GM12878 (cell line): ENCODE data around the gene DISP2. TPM values are rescaled to one million over a fixed set of nuclear protein-coding genes. Genes with fewer than 3 reads are reported as not detected.

Source experiments
- ATAC-seq: fragments of 200-7000 bp; cut with Tn5 transposase; 3 replicates; pipeline ENCODE4 v1.9.1; 2020; ENCODE audit warnings: mild to moderate bottlenecking, moderate library complexity
- BruUV-seq: library from RNA; stranded (reverse); fragments of 400-500 nt; replicated peaks from 2 replicates; lab custom pipeline; 2021; lab: Mats Ljungman, UMichigan
- CTCF ChIA-PET: fragments of 300-600 bp; sonication (Branson Sonifier 250); formaldehyde crosslinking; extraction: SDS; loops from one replicate; lab custom pipeline; 2021; ENCODE audit warnings: inconsistent platforms; lab: Yijun Ruan, JAX
- POLR2A ChIA-PET: fragments of 350-600 bp; formaldehyde crosslinking; extraction: SDS; loops from one replicate; lab custom pipeline; 2021; ENCODE audit warnings: inconsistent platforms; lab: Charles Lee
- RAD21 ChIA-PET: fragments of 300-600 bp; sonication (Branson Sonifier 250); formaldehyde crosslinking; loops from one replicate; lab custom pipeline; 2023; ENCODE audit warnings: antibody characterized with exemption; ENCODE audit not compliant: unreplicated experiment; lab: Charles Lee
- SMC1A ChIA-PET: fragments of 300-600 bp; sonication (Branson Sonifier 250); formaldehyde crosslinking; loops from one replicate; lab custom pipeline; 2023; ENCODE audit not compliant: unreplicated experiment, uncharacterized antibody; lab: Charles Lee
- DNase-seq: peaks from one replicate; pipeline ENCODE4 v3.0.0-alpha.2; 2011; ENCODE audit warnings: low read depth, low spot score
- FAIRE-seq: peaks from 3 replicates; lab custom pipeline; 2011; peaks lifted over from hg19 to GRCh38; lab: Jason Lieb, UNC
- H2AFZ ChIP-seq: 2 replicates; pipeline ENCODE4 v1.6.0; 2011; ENCODE audit warnings: low read depth, low read length, control low read depth; ENCODE audit not compliant: control insufficient read depth
- H3K27ac ChIP-seq: 2 replicates; pipeline ENCODE4 v1.5.1; 2011; ENCODE audit warnings: control low read depth; ENCODE audit not compliant: control insufficient read depth, insufficient read depth
- H3K27me3 ChIP-seq, 2 experiments: replicated peaks in 1 of 2; 2 replicates each; pipeline versions ENCODE4 v1.6.0 to v1.6.1; 2011; ENCODE audit warnings: low read length in 1 of 2; ENCODE audit not compliant: control insufficient read depth in 2 of 2, insufficient read depth in 2 of 2
- H3K36me3 ChIP-seq, 2 experiments: 2 replicates each; pipeline ENCODE4 v1.5.1; 2011; ENCODE audit warnings: low read length in 1 of 2; ENCODE audit not compliant: control insufficient read depth in 2 of 2, insufficient read depth in 2 of 2
- H3K4me1 ChIP-seq: 2 replicates; pipeline ENCODE4 v1.6.1; 2011; ENCODE audit warnings: mild to moderate bottlenecking, low read length, moderate library complexity, mixed read lengths; ENCODE audit not compliant: control insufficient read depth, insufficient read depth
- H3K4me2 ChIP-seq: 2 replicates; pipeline ENCODE4 v1.6.0; 2011; ENCODE audit warnings: control low read depth; ENCODE audit not compliant: control insufficient read depth, insufficient read depth
- H3K4me3 ChIP-seq: fragments of 200-600 bp; sonication (generic); 2 replicates; pipeline ENCODE4 v1.5.1; 2016
- H3K79me2 ChIP-seq: 2 replicates; pipeline ENCODE4 v1.6.0; 2011; ENCODE audit warnings: low read length; ENCODE audit not compliant: control insufficient read depth, insufficient read depth
- H3K9ac ChIP-seq: 2 replicates; pipeline ENCODE4 v1.8.0; 2011; ENCODE audit warnings: low read length, control low read depth, mixed read lengths; ENCODE audit not compliant: control insufficient read depth, insufficient read depth
- H3K9me3 ChIP-seq: replicated peaks from 3 replicates; pipeline ENCODE4 v1.5.1; 2011; ENCODE audit warnings: mild to moderate bottlenecking, low read length; ENCODE audit not compliant: control insufficient read depth, insufficient read depth
- H4K20me1 ChIP-seq: 2 replicates; pipeline ENCODE4 v1.6.0; 2011; ENCODE audit not compliant: control insufficient read depth, insufficient read depth
- ATF2 ChIP-seq: IDR thresholded peaks from 2 replicates; pipeline ENCODE4 v1.6.1; 2012; ENCODE audit warnings: low read length, inconsistent platforms
- ATF7 ChIP-seq: fragments of 450-650 bp; IDR thresholded peaks from 2 replicates; pipeline ENCODE4 v1.6.1; 2016; ENCODE audit warnings: low read depth, mild to moderate bottlenecking
- BACH1 ChIP-seq: fragments of 450-650 bp; IDR thresholded peaks from 2 replicates; pipeline ENCODE4 v1.6.1; 2017; ENCODE audit warnings: mild to moderate bottlenecking, borderline replicate concordance
- HDAC6 ChIP-seq: fragments of 200-600 bp; sonication (generic); IDR thresholded peaks from one replicate; pipeline ENCODE4 v1.8.0; 2017; ENCODE audit warnings: antibody characterized with exemption; ENCODE audit not compliant: unreplicated experiment
- HSF1 ChIP-seq: fragments of 150-350 bp; IDR thresholded peaks from 2 replicates; pipeline ENCODE4 v1.6.1; 2014; ENCODE audit warnings: mild to moderate bottlenecking, low read depth, low read length
- IRF4 ChIP-seq: IDR thresholded peaks from 2 replicates; pipeline ENCODE4 v1.6.1; 2011; ENCODE audit warnings: low read depth, low read length
- JUNB ChIP-seq: IDR thresholded peaks from 2 replicates; pipeline ENCODE4 v1.6.1; 2016; ENCODE audit warnings: antibody characterized with exemption, mild to moderate bottlenecking
- MYB ChIP-seq: fragments of 150-350 bp; IDR thresholded peaks from 2 replicates; pipeline ENCODE4 v1.6.1; 2014; ENCODE audit warnings: mild to moderate bottlenecking, low read depth, low read length, borderline replicate concordance
- NR2F1 ChIP-seq: fragments of 450-650 bp; conservative IDR thresholded peaks from 2 replicates; pipeline ENCODE4 v1.6.1; 2017; ENCODE audit warnings: mild to moderate bottlenecking
- PML ChIP-seq: IDR thresholded peaks from 2 replicates; pipeline ENCODE4 v1.6.1; 2012; ENCODE audit warnings: low read length, inconsistent platforms
- RAD51 ChIP-seq: fragments of 450-650 bp; IDR thresholded peaks from 2 replicates; pipeline ENCODE4 v1.6.1; 2016; ENCODE audit warnings: moderate library complexity, mild to moderate bottlenecking, inconsistent platforms
- SIX5 ChIP-seq: IDR thresholded peaks from 2 replicates; pipeline ENCODE4 v1.6.1; 2011; ENCODE audit warnings: mild to moderate bottlenecking, low read depth, low read length, moderate library complexity; ENCODE audit not compliant: severe bottlenecking
- SP1 ChIP-seq: IDR thresholded peaks from one replicate; pipeline ENCODE4 v1.6.1; 2011; ENCODE audit warnings: low read depth, low read length
- SPI1 ChIP-seq: IDR thresholded peaks from 2 replicates; pipeline ENCODE4 v1.6.1; 2011; ENCODE audit warnings: low read depth, mild to moderate bottlenecking, low read length, moderate library complexity, borderline replicate concordance; ENCODE audit not compliant: insufficient read depth
- SREBF2 ChIP-seq: IDR thresholded peaks from 2 replicates; pipeline ENCODE4 v1.6.1; 2012; ENCODE audit warnings: mild to moderate bottlenecking, low read length
- TCF12 ChIP-seq: IDR thresholded peaks from 2 replicates; pipeline ENCODE4 v1.6.1; 2011; ENCODE audit warnings: low read depth, mild to moderate bottlenecking, low read length
- ZNF592 ChIP-seq: fragments of 450-650 bp; IDR thresholded peaks from 2 replicates; pipeline ENCODE4 v1.6.1; 2017; ENCODE audit warnings: mild to moderate bottlenecking, moderate library complexity
- WGBS: methylation state at CpG from one replicate; pipeline ENCODE4 v1.1.6; 2016; ENCODE audit warnings: low lambda C conversion rate; ENCODE audit not compliant: insufficient replicate concordance, insufficient coverage; ENCODE audit errors: missing lambda C conversion rate; 5-methylcytosine and 5-hydroxymethylcytosine counted together
- in situ Hi-C: fragments of 300-500 bp; cut with MboI; formaldehyde crosslinking; loops from 9 replicates; pipeline ENCODE4 v1.14.3; 2018; ENCODE audit warnings: mixed read lengths
- intact Hi-C: fragments of 100-400 bp; cut with micrococcal nuclease; formaldehyde crosslinking; loops from one replicate; pipeline ENCODE4 v1.14.2; 2022; ENCODE audit not compliant: unreplicated experiment
- polyA plus RNA-seq, 11 experiments: library from polyadenylated mRNA; depleted of rRNA in 4 of 11; unstranded in 6 of 11; stranded (reverse) in 5 of 11; fragments of >200 nt; fragmentation: Nextera tagmentation in 4 of 11; fragmentation: Illumina TruSeq in 1 of 11; extraction: Ambion mirVana in 4 of 11; extraction: Trizol in 1 of 11; gene quantifications; 1 replicate in 1 of 11; 2 replicates in 10 of 11; pipeline versions ENCODE4 v1.2.1 to v1.2.3, GENCODE V29; 2011 to 2016; ENCODE audit warnings: inconsistent platforms in 2 of 11, missing spikeins in 2 of 11, low read depth in 1 of 11
- total RNA-seq, 4 experiments: library from RNA; depleted of rRNA in 3 of 4; stranded (reverse); fragments of >200 nt in 3 of 4; fragmentation: Illumina TruSeq in 1 of 4; extraction: Trizol in 1 of 4; gene quantifications; 2 replicates each; pipeline versions ENCODE4 v1.2.1 to v1.2.3, GENCODE V29; 2013 to 2021

DISP2 gene
- total and polyA plus RNA-seq, 10 of the 15 experiments (the other 5 are each of a cell fraction or from before 2014, with no cell fraction given): under 0.01 to 0.20 (median 0.12) TPM; not detected in 7

DNA sequence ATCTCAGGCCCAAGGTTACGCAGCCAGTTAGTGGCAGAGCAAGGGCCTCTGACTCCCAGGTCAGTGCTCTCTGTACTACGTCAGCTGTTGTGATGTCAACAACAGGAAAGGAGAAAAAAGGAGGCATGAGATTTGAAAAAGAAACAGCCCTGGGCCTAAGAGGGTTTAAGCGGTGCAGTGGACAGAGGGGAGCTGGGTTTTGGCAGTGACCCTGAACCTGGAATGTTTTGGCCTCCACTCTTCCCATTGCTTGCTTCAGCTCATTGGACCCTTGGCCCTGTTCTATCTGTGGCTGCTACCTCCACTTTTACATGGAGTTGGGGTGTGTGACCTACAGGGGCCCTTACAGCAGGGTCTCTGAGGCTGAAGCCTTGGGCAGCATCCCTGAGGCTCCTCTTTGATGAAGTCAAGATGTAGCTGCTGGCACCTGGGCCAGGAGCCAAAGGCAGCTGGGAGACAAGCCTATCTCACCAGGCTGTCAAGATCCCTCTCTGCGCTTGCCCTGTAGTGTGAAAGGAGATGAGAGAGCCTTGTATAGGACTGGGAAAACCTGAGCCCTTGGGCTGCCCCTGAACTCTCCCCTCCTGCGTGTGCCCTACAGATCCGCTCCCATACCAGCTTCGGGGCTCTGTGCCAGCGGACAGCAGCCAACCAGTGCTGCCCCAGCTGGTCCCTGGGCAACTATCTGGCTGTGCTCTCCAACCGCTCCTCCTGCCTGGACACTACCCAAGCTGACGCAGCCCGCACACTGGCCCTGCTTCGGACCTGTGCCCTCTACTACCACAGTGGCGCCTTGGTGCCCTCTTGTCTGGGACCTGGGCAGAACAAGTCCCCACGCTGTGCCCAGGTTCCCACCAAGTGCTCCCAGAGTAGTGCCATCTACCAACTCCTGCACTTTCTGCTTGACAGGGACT, 8.7 kb downstream of the DISP2 start:
- H3K4me1 ChIP-seq: peaks cover 8% of the 10 kb centered on the region
- POLR2A ChIA-PET: interaction anchor here (0.5 kb wide), 1 partner anchor 12 kb away, joined by 4 read pairs; no protein-coding TSS in a partner anchor
- FAIRE-seq (no peak), DNase-seq (no peak), ATAC-seq (no peak)
- 86% methylated on average over 14 of the region's 14 CpGs for WGBS
- intact Hi-C loops: no loop called here
- no peaks in the 10 kb centered on the region for H3K9me3 ChIP-seq
- no peaks in the 10 kb centered on the region for H3K36me3 ChIP-seq
- no peak overlapping the region for H3K4me3 ChIP-seq
- no peak overlapping the region for H3K27ac ChIP-seq
- H4K20me1 ChIP-seq: no peaks in the 10 kb centered on the region
- CTCF ChIA-PET: interaction anchor here (1.2 to 7.5 kb wide), 8 partner anchors 23 to 140 kb away, joined by 3 to 58 read pairs (median 7); partner anchors contain the start of genes CCDC9B and IVD
- no TSS peak for BruUV-seq
- H2AFZ ChIP-seq: no peak overlapping the region
- no peaks in the 10 kb centered on the region for H3K79me2 ChIP-seq
- RAD21 ChIA-PET: interaction anchor here (1.4 kb wide), 1 partner anchor 22 kb away, joined by 4 read pairs; no protein-coding TSS in a partner anchor
- H3K9ac ChIP-seq: no peak overlapping the region
- SMC1A ChIA-PET: interaction anchor here (0.8 to 1.3 kb wide), 3 partner anchors 9 to 25 kb away, joined by 3 to 5 read pairs (median 4); partner anchors contain the start of gene KNSTRN
- in situ Hi-C loops: no loop called here
- H3K4me2 ChIP-seq: no peak overlapping the region
- H3K27me3 ChIP-seq: peaks cover 3 to 5% of the 10 kb centered on the region in 2 experiments
- TF ChIP-seq SIX5 (no peak), HSF1 (no peak), MYB (no peak), BACH1 (no peak), ATF2 (no peak), NR2F1 (no peak), SP1 (no peak), RAD51 (no peak), TCF12 (no peak), JUNB (no peak), ZNF592 (no peak), PML (no peak), IRF4 (no peak), ATF7 (no peak), SPI1 (no peak), HDAC6 (no peak), SREBF2 (no peak)
